WERI-Rb-1 (cell line): ENCODE results near the gene SPTBN1.

Source experiments
- DNase-seq: peaks from one replicate; pipeline ENCODE4 v3.0.0-alpha.2; 2020
- H3K27ac ChIP-seq: fragments of 250-450 bp; sonication (Bioruptor Pico); 2 replicates; pipeline ENCODE4 v1.5.1; 2020; ENCODE audit warnings: mild to moderate bottlenecking, moderate library complexity
- H3K27me3 ChIP-seq: fragments of 250-450 bp; sonication (Bioruptor Pico); 2 replicates; pipeline ENCODE4 v1.5.1; 2021; ENCODE audit warnings: mild to moderate bottlenecking, low read depth, moderate library complexity; ENCODE audit not compliant: insufficient read depth, severe bottlenecking
- H3K36me3 ChIP-seq: fragments of 250-450 bp; sonication (Bioruptor Pico); 2 replicates; pipeline ENCODE4 v1.5.1; 2020; ENCODE audit warnings: mild to moderate bottlenecking, moderate library complexity
- H3K4me3 ChIP-seq: 2 replicates; pipeline ENCODE4 v1.5.1; 2011; ENCODE audit warnings: low read depth, mild to moderate bottlenecking, control low read depth, low read length
- H3K9me3 ChIP-seq: fragments of 250-450 bp; sonication (Bioruptor Pico); 2 replicates; pipeline ENCODE4 v1.5.1; 2021; ENCODE audit warnings: mild to moderate bottlenecking, moderate library complexity; ENCODE audit not compliant: severe bottlenecking
- CTCF ChIP-seq: IDR thresholded peaks from 2 replicates; pipeline ENCODE4 v1.5.1; 2011; ENCODE audit warnings: low read depth, mild to moderate bottlenecking, control low read depth, inconsistent platforms, low read length

SPTBN1 gene

GRCh38 chr2:54556621-54557121, 100.5 kb downstream of the SPTBN1 start:
- H3K4me3 ChIP-seq: peak overlapping the region; percentile 85
- no peaks in the 10 kb centered on the region for H3K36me3 ChIP-seq
- DNase-seq: peak; percentile 37
- H3K27me3 ChIP-seq: no peaks in the 10 kb centered on the region
- peak overlapping the region; percentile 96 for H3K27ac ChIP-seq
- TF ChIP-seq CTCF: no peak
- H3K9me3 ChIP-seq: no peaks in the 10 kb centered on the region

DNA sequence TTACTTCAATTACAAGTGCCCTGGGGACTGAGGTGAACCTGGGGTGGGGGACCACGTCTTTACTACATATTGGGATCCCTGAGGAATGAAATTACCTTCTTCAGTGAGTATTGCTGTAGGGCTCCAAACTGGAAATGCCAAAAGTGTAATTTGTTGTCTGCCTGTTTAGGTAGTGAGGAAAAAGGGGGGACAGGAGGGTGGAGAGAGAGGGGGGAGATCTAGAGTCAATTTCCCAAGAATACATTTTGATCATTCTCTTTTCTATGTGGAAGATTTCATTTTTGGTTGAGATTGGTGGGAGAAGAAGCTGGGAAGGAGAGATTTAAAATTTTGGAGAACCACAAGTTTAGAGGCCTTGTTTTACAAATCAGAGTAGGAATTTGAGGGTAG, 101.1 kb downstream of the SPTBN1 start:
- peak overlapping the region; percentile 85 for H3K4me3 ChIP-seq
- H3K27me3 ChIP-seq: no peaks in the 10 kb centered on the region
- peak; percentile 65 for DNase-seq
- H3K9me3 ChIP-seq: no peaks in the 10 kb centered on the region
- peak overlapping the region; percentile 96 for H3K27ac ChIP-seq
- no peak for TF ChIP-seq CTCF
- H3K36me3 ChIP-seq: no peaks in the 10 kb centered on the region

GRCh38 chr2:54557601-54558187, 101.6 kb downstream of the SPTBN1 start:
- Histone ChIP-seq H3K4me3 (peak overlapping the region; percentile 85), H3K27me3 (no peaks in the 10 kb centered on the region), H3K36me3 (no peaks in the 10 kb centered on the region), H3K9me3 (no peaks in the 10 kb centered on the region), H3K27ac (peak overlapping the region; percentile 96)
- peak; percentile 70 for DNase-seq
- no peak for TF ChIP-seq CTCF

- TF ChIP-seq CTCF: no peak
- peak overlapping the region; percentile 85 for H3K4me3 ChIP-seq
- peak; percentile 90 for DNase-seq
- H3K27me3 ChIP-seq: no peaks in the 10 kb centered on the region
- H3K27ac ChIP-seq: peak overlapping the region; percentile 96
- no peaks in the 10 kb centered on the region for H3K9me3 ChIP-seq
- H3K36me3 ChIP-seq: no peaks in the 10 kb centered on the region
Observed at GRCh38 chr2:54558188-54559005, 102.3 kb downstream of the SPTBN1 start.

GRCh38 chr2:54559006-54559445, 102.9 kb downstream of the SPTBN1 start:
- Histone ChIP-seq H3K9me3 (no peaks in the 10 kb centered on the region), H3K27me3 (no peaks in the 10 kb centered on the region), H3K4me3 (peak overlapping the region; percentile 85), H3K27ac (peak overlapping the region; percentile 96), H3K36me3 (no peaks in the 10 kb centered on the region)
- no peak for DNase-seq
- TF ChIP-seq CTCF: no peak
